HG03095 (cell line): ENCODE results near the gene DHRS1.
"Not testable (repeated sequence)": the region's sequence is repeated elsewhere in the genome, so short reads cannot be mapped to it uniquely, and the experiment has no call there.

Experiments used
- ATAC-seq: cut with Tn5 transposase; IDR thresholded peaks from one replicate; pipeline ENCODE4 v1.9.1; 2021; ENCODE audit warnings: moderate library complexity; ENCODE audit not compliant: unreplicated experiment

DHRS1 gene

DNA sequence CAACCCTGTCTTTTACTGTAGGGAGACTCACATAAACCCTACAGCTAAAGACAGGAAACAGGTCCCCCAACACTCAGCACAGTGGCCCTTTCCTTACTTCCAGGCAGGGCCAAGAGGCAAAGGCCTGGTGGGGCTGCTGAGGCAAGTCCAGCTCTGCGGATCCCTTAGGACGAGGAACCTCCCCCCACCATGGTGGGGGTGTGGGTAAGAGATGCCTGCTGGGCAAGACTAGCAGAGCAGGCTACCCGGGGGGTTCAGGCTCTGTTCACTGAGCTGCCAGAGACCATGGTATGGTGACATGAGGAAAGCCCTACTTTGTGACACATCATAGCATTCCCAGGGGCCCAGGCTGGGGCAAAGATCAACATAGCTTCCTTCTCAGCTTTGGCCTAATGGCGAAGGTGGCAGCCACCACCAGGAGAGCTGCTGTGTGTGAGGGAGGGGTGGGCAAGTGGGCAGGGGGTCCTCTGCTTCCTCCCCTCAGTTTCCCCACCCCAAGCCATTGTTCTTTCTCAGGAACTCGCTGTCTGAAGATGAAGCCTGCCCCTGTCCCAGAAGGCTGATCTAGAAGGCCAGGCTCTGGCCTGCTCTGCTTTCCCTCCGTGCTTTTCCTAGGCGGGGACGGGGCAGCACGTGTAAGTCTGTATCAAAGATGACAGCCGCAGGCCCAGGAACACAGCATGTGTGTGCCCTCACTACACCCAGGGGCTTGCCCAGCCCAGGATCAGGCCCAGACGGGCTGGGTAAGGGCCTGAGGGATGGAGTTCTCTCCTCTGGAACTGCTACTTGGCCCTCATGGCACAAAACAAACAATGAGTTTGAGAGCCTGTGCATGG, 47.1 kb downstream of the DHRS1 start:
- ATAC-seq: no peak

DNA sequence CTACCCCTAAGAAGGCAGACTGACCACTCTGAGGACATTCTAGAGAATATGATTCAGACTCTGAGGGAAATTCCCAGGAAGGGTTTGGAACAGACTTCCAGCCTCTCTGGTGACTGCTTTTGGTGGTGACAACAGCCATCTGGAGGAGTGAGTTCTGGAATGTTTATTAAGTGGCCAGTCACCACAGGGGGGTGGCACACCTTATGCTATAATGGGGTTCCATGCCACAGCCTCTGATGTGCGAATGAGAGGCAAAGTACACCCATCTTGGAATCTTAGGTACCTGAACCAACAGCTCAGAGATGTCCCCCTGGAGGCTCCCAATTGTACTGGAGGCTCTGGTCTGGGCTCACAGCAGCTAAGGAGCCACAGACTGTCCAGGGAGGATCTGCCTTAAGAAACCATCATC, 47.7 kb downstream of the DHRS1 start:
- no peak for ATAC-seq

DNA sequence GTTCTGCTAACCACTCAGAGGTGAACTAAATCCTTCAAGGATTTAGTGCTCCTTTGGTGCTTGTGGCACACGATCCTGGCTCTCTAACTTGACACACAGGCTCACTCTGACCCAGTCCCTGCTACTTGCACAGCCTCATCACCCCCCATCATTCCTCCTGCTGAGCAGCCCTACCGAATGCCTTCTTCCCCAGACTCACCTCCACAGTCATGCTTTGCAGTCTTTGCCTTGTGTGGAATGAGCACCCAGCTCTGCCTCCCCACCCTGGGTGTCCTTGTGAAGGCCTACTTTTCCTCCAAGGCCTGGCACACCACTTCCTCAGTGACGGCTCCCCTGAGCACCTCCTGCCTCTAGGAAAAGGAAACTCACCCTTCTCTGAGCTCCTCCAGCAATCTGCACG, 49.2 kb downstream of the DHRS1 start:
- ATAC-seq: no peak

DNA sequence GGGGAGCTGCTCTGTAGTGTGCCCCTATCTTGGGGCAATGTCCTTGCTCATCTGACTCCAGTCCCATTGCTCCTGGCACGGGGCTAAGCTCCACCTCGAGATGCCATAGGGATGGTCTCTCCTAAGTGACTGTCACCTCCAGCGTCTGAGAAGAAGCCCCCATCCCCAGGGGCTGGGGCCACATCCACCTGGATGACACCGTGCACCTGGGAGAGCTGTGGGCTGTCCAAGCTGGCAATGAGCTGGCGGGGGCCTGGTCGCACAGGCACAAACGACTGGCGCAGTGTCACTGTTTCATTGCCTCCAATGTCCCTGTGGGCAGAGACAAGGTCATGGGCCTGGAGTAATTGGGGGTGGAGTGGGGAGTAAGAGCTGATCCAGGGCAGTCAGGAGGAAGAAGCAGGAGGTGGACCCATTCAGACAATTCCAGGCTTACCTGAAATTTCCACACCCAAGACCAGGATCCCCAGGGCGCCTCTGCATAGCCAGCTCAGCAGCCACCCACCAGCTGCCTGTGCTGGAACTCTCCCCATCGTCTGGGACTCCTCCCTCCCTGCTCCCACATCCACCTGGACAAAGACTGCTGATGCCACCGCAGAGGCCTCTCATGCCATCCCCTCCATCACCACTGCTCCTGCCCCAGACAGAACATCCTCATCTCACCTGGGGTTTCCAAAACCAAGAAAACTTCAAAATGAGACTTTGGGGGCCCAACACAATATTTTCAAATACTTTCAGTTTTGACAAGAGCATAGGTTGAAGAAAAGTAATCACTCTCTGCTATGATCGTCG, 50.2 kb downstream of the DHRS1 start:
- ATAC-seq: no peak

DNA sequence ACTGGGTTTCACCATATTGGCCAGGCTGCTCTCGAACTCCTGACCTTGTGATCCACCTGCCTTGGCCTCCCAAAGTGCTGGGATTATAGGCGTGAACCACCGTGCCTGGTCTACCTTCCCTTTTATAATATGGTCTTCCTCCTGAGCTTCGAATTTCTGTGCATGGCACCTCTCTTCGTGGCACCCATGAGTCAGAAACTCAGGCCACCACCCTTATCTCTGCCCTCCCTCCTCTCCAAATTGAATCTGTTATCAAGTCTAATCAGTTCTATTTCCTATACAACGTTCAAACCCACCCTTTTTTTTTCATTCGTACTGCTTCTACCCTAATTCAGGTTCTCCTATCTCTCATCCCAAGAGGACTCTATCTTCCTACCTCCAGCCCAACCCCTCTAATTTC, 52.2 kb downstream of the DHRS1 start:
- no peak for ATAC-seq

DNA sequence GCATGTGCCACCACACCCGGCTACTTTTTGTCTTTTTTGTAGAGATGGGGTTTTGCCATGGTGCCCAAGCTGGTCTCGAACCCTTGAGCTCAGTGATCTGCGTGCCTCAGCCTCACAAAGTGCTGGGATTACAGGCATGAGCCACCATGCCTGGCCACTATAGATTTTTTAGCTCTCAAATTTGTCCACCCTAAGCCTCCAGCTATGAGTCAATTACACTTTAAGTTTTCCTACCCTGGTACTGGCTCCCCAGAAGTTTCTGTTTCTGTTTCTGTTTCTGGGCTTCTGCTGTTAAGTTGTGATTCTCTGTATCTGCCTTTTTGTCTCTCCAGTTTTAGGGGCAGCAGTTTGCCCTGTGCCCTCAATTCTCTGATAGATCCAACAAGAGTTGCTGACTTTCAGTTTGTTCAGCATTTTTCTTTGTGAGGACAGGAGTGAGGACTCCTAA, 52.8 kb downstream of the DHRS1 start:
- no peak for ATAC-seq

DNA sequence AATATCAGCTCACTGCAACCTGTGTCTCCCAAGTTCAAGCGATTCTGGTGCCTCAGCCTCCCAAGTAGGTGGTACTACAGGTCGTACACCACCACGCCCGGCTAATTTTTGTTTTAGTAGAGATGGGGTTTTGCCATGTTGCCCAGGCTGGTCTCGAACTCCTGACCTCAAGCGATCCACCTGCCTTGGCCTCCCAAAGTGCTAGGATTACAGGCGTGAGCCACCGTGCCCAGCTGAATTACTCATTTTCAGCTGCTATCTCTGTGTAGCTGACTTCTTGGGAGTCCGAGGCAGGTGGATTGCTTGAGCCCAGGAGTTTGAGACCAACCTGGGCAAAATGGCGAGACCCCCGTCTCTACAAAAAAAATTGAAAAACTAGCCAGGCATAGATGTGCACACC, 54.2 kb downstream of the DHRS1 start:
- ATAC-seq: not testable (repeated sequence)

DNA sequence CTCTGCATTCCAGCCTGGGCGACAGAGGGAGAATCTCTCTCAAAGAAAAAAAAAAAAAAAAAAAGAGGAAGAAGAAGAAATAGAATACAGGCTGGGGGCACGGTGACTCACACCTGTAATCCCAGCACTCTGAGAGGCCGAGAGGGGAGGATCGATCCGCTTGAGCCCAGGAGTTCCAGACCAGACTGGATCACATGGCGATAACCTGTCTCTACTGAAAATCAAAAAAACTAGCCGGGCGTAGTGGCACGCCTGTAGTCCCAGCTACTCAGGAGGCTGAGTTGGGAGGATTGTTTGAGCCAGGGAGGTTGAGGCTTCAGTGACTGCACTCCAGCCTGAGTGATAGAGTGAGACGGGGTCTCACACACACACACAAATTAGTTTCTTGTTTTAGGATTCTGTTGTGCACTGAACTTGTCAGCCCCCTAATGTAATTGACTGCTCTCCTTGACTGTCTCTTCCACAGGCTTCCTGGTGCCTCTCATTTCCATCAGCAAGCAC, 56.2 kb downstream of the DHRS1 start:
- ATAC-seq: no peak

DNA sequence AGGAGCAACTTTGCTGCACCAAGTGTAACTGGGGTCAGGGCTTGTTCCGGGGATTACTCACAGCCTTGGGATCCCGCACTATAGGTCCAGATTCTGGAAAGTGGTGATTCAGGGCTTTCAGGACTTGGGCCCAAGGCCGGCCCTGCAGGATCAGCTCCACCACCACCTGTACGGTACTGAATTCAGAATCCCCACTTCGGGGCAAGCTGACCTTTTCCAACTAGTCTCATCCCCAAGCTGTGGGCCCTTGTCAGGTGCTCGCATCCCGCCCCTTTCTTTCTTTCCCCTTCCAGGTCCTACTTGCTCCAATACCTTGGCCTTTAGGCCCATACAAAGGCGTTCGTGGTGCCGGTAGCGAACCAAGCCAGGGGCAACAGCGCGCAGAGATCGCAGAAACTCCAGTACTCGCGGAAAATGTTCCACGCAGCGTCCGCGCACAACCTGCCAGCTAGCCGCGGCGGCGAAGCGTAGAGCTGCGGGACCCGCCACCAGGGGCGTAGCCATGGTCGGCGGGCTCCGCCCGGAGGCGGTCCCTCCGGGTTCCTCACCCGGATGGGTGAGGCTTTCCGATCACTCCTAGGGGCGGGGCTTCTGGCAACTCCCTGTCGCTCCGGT, 57.6 kb downstream of the DHRS1 start:
- peak; percentile 81 for ATAC-seq
